Uterus (tissue), 4 donors: ENCODE results near the gene TMEM183A. TPM values are rescaled to one million over a fixed set of nuclear protein-coding genes. Genes with fewer than 3 reads are reported as not detected.

ENCODE experiments used
- DNase-seq, 2 donors: peaks; one replicate each; pipeline ENCODE4 v3.0.0-alpha.2; 2019 to 2020
- H3K27ac ChIP-seq, 2 donors: fragments of 200-600 bp; sonication (generic); 1 replicate in 1 of 2; 2 replicates in 1 of 2; pipeline ENCODE4 v1.5.1; 2016 to 2018
- H3K27me3 ChIP-seq, 2 donors: fragments of 200-600 bp; sonication (generic); one replicate each; pipeline ENCODE4 v1.5.1; 2018 to 2019; ENCODE audit warnings: control low read depth in 1 of 2
- H3K36me3 ChIP-seq, 2 donors: fragments of 200-600 bp; sonication (generic); one replicate each; pipeline ENCODE4 v1.5.1; 2019; ENCODE audit warnings: control low read depth in 1 of 2
- H3K4me1 ChIP-seq, 2 donors: fragments of 200-600 bp; sonication (generic); one replicate each; pipeline ENCODE4 v1.5.1; 2018 to 2019; ENCODE audit warnings: control low read depth in 1 of 2
- H3K4me3 ChIP-seq, 2 donors: fragments of 200-600 bp; sonication (generic); 1 replicate in 1 of 2; 2 replicates in 1 of 2; pipeline ENCODE4 v1.5.1; 2018 to 2019; ENCODE audit warnings: mild to moderate bottlenecking in 1 of 2
- H3K9me3 ChIP-seq, 2 donors: fragments of 200-600 bp; sonication (generic); one replicate each; pipeline ENCODE4 v1.5.1; 2019; ENCODE audit warnings: control low read depth in 1 of 2
- POLR2A ChIP-seq, 2 donors: fragments of 450-650 bp; IDR thresholded peaks; one replicate each; pipeline ENCODE4 v1.6.1; 2016; ENCODE audit warnings: antibody characterized with exemption in 2 of 2, mild to moderate bottlenecking in 1 of 2, moderate library complexity in 1 of 2
- intact Hi-C: fragments of 100-400 bp; cut with DNase I; formaldehyde crosslinking; loops from one replicate; pipeline ENCODE4 v1.15.1; 2023; ENCODE audit warnings: low total_unique reads
- total RNA-seq, 4 donors: library from RNA; depleted of rRNA in 3 of 4; stranded (reverse); fragments of >200 nt in 3 of 4; gene quantifications; one replicate each; pipeline versions ENCODE4 v1.1.0 to v1.2.4, GENCODE V29; 2014 to 2023
- TF ChIP-seq, protein P1 (sequence below), 4 experiments: fragments of 200-600 bp in 2 of 4; fragments of 450-650 bp in 2 of 4; sonication (generic) in 2 of 4; IDR thresholded peaks; one replicate each; pipeline ENCODE4 v1.5.1; 2016 to 2019; ENCODE audit warnings: antibody characterized with exemption in 4 of 4, mild to moderate bottlenecking in 2 of 4, moderate library complexity in 1 of 4
- donor health status: DM: yes; HTN: yes; CAD: no.

Gene TMEM183A
- total RNA-seq, 4 donors from 2014 or later: 25.9 to 109 (median 68.1) TPM

DNA sequence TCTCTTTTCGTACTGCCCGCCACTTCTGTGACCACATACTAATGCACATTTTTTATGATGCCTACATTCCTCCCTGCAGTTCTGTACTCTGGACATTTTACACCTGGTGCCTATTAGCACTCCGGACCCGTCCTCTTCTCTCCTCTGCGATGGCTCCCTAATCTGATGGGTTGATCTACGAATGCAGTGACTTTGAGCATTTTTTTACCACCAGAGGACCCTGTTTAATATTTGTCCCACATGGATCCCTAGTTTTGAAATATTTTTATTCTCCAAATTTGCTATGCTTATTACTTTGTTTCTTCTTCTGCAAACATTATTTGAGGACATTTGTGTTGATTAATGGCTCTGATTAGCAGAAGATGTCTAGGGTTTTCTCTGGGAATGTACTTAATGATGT, 24.3 kb downstream of the TMEM183A start:
- TF ChIP-seq, protein P1, sequence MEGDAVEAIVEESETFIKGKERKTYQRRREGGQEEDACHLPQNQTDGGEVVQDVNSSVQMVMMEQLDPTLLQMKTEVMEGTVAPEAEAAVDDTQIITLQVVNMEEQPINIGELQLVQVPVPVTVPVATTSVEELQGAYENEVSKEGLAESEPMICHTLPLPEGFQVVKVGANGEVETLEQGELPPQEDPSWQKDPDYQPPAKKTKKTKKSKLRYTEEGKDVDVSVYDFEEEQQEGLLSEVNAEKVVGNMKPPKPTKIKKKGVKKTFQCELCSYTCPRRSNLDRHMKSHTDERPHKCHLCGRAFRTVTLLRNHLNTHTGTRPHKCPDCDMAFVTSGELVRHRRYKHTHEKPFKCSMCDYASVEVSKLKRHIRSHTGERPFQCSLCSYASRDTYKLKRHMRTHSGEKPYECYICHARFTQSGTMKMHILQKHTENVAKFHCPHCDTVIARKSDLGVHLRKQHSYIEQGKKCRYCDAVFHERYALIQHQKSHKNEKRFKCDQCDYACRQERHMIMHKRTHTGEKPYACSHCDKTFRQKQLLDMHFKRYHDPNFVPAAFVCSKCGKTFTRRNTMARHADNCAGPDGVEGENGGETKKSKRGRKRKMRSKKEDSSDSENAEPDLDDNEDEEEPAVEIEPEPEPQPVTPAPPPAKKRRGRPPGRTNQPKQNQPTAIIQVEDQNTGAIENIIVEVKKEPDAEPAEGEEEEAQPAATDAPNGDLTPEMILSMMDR (IDR thresholded peaks at IDR 0.05): no peak
- no peak for TF ChIP-seq POLR2A (IDR thresholded peaks at IDR 0.05)
- intact Hi-C loops: no loop called here

DNA sequence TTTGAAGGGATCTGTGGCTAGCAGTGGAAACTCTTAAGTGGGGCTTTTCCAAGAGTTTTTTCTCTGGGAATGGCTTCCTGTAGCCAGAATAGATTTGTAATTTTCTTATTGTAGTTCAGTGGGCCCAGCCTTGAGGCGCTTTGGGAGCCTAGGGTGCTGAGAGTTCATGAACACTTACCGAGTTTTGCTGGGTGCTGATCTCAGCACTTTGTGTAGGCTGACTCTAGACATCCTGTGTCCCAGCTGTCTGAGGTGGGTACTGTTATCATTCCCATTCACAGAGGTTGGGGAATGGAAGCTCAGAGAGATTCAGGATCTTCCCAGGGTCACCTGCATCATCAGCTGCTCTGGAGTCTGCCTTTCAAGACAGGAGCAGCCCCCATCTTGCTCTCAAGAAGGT, 26.1 kb downstream of the TMEM183A start:
- no peaks in the 10 kb centered on the region for H3K36me3 ChIP-seq
- no peaks in the 10 kb centered on the region for H3K9me3 ChIP-seq
- H3K4me3 ChIP-seq: no peak overlapping the region
- no peaks in the 10 kb centered on the region for H3K27me3 ChIP-seq
- H3K4me1 ChIP-seq: no peaks in the 10 kb centered on the region
- intact Hi-C loops: no loop called here
- no peak overlapping the region for H3K27ac ChIP-seq
- no peak for DNase-seq
- TF ChIP-seq, protein P1 (IDR thresholded peaks at IDR 0.05): no peak
- no peak for TF ChIP-seq POLR2A (IDR thresholded peaks at IDR 0.05)

More for the DNA sequence above, 24.3 kb downstream of the TMEM183A start:
- H3K36me3 ChIP-seq: no peaks in the 10 kb centered on the region
- no peak for DNase-seq
- H3K9me3 ChIP-seq: no peaks in the 10 kb centered on the region
- no peak overlapping the region for H3K27ac ChIP-seq
- H3K27me3 ChIP-seq: no peaks in the 10 kb centered on the region
- no peak overlapping the region for H3K4me3 ChIP-seq
- H3K4me1 ChIP-seq: no peaks in the 10 kb centered on the region

DNA sequence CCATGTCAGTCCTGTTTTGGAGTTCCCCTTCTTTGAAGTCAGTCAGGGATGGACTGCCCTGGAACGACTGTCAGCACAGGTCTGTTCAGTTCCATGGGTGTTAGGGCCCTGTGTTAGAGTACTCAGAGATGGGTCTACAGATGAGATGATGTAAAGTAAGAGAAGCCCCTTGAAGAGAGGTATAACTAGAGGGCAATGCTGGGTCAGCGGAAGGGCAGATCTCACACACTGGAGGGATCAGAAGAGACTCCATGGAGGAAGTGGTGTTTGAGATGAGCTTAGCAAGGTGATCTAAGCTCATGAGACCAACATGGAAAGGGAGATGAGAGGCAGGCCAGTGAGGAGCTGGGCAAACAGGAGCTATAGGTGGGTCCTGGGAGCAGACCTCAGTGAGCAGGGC, 26.7 kb downstream of the TMEM183A start:
- no peaks in the 10 kb centered on the region for H3K36me3 ChIP-seq
- H3K27ac ChIP-seq: no peak overlapping the region
- TF ChIP-seq POLR2A (IDR thresholded peaks at IDR 0.05): no peak
- no peaks in the 10 kb centered on the region for H3K9me3 ChIP-seq
- DNase-seq: no peak
- H3K4me1 ChIP-seq: no peaks in the 10 kb centered on the region
- no peaks in the 10 kb centered on the region for H3K27me3 ChIP-seq
- no peak overlapping the region for H3K4me3 ChIP-seq
- intact Hi-C loops: no loop called here

DNA sequence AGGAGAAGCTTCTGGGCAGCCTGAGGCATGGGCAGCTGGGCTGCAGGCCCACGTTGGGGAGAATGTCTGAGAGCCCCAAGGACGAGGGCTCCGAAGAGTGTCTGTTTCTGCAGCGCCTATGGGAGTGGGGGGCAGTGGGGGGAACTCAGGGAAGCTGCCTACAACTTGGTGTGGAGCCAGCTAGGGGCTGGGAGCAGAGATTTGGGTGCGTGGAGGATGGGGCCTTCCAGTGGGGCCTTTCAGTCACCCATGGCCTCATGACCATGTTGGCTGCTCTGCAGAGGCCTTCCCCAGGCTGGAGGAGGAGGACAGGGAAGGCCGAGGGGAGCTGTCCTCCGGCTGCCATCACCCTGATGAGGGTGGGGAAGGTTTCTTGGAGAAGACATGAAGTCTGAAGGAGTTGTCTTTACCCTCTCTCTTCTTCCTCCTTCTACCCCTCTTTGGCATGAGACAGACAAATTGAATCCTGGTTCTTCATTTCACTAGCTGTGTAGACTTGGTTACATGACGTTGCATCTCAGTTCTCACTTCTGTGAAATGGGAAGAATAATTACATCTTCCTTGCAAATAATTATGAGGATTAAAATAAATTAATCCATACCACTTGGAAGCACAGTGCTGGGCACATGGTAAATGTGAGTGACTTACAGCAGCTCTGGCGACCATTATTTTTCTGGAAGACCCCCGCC, 27.4 kb downstream of the TMEM183A start:
- no peaks in the 10 kb centered on the region for H3K4me1 ChIP-seq
- no peak for TF ChIP-seq POLR2A (IDR thresholded peaks at IDR 0.05)
- TF ChIP-seq, protein P1 (IDR thresholded peaks at IDR 0.05): no peak
- H3K36me3 ChIP-seq: no peaks in the 10 kb centered on the region
- no peak for DNase-seq
- H3K9me3 ChIP-seq: no peaks in the 10 kb centered on the region
- H3K27me3 ChIP-seq: no peaks in the 10 kb centered on the region
- intact Hi-C loops: no loop called here
- no peak overlapping the region for H3K27ac ChIP-seq
- no peak overlapping the region for H3K4me3 ChIP-seq

DNA sequence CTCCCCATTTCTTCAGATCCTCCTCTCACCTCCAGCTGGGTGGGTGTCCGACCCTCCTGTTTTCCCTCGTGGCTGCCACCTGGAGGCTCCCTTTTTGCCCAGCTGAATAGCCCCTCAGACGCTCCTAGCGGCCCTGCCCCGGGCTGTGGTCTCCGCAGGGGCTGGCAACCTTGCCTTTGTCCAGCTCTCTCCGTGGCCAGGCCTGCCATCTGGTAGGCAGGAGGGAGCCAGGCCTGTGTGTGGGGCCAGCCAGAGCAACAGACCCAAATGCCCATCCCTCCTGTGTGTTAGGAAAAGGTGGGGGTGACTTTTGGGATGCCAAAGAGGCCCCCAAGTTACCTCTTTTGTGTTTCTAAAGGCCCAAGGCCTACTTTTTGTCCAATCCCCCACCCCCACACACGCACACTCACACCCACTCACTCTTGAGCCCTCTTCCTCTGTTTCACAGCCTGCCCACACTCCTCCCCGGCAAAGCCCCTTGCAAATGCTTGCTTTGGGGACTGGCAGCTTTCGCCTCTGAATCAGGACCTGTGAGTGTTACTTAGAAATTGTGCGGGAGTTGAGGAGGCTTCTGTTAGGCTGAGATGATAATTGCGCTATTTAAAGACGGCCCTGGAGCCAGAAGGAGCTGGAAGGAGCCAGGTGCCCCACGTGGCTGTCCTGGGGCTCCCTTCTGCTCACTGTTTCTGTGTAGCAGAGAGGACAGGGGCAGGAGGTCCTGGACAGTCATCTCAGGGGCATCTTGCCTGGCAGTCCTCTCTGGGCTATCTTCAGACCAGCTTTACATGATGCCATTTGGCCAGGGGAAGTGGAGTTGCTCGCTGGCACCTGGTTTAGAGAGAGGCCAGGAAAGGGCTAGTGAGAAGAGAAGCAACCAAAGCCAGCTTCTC, 28.2 kb downstream of the TMEM183A start:
- DNase-seq: no peak
- Histone ChIP-seq H3K4me1 (no peaks in the 10 kb centered on the region), H3K27me3 (no peaks in the 10 kb centered on the region), H3K27ac (no peak overlapping the region), H3K4me3 (no peak overlapping the region), H3K9me3 (no peaks in the 10 kb centered on the region), H3K36me3 (no peaks in the 10 kb centered on the region)
- TF ChIP-seq POLR2A (IDR thresholded peaks at IDR 0.05): no peak
- TF ChIP-seq, protein P1 (IDR thresholded peaks at IDR 0.05): no peak
- intact Hi-C loops: no loop called here
